Liver (tissue), 3 donors: Measurements from ENCODE around the gene PPP2R2C.

Source experiments
- CTCF ChIP-seq: fragments of 150-350 bp; IDR thresholded peaks from 2 replicates; pipeline ENCODE4 v1.5.1; 2017; ENCODE audit warnings: improper control_type of control experiment, low read depth, low read length; ENCODE audit not compliant: missing input control
- GABPA ChIP-seq, 2 donors: IDR thresholded peaks in 1 of 2; conservative IDR thresholded peaks in 1 of 2; 2 replicates each; pipeline ENCODE4 v1.6.1; 2016; ENCODE audit warnings: antibody characterized with exemption in 2 of 2, mild to moderate bottlenecking in 1 of 2, moderate library complexity in 1 of 2
- JUND ChIP-seq, 2 donors: IDR thresholded peaks; 2 replicates each; pipeline ENCODE4 v1.6.1; 2016; ENCODE audit warnings: antibody characterized with exemption in 2 of 2
- MAX ChIP-seq: IDR thresholded peaks from 2 replicates; pipeline ENCODE4 v1.6.1; 2016; ENCODE audit warnings: antibody characterized with exemption
- NR2F2 ChIP-seq: IDR thresholded peaks from 2 replicates; pipeline ENCODE4 v1.6.1; 2016; ENCODE audit warnings: antibody characterized with exemption
- REST ChIP-seq: IDR thresholded peaks from 2 replicates; pipeline ENCODE4 v1.6.1; 2016; ENCODE audit warnings: antibody characterized with exemption, mild to moderate bottlenecking
- RXRA ChIP-seq, 2 donors: IDR thresholded peaks; 2 replicates each; pipeline ENCODE4 v1.6.1; 2017 to 2018; ENCODE audit warnings: antibody characterized with exemption in 2 of 2, mild to moderate bottlenecking in 1 of 2
- SP1 ChIP-seq: IDR thresholded peaks from 2 replicates; pipeline ENCODE4 v1.6.1; 2018; ENCODE audit warnings: antibody characterized with exemption, mild to moderate bottlenecking
- YY1 ChIP-seq: IDR thresholded peaks from 2 replicates; pipeline ENCODE4 v1.6.1; 2016; ENCODE audit warnings: antibody characterized with exemption, mild to moderate bottlenecking
- donor health status: healthy.
- donor health status: healthy.

- TF ChIP-seq REST, result no peak
- no peak for TF ChIP-seq CTCF
- no peak for TF ChIP-seq SP1
- no peak for TF ChIP-seq NR2F2
- no peak for TF ChIP-seq RXRA (IDR thresholded peaks at IDR 0.05)
- no peak for TF ChIP-seq YY1
- TF ChIP-seq JUND (IDR thresholded peaks at IDR 0.05), result no peak
- TF ChIP-seq MAX, result no peak
- TF ChIP-seq GABPA (IDR thresholded peaks at IDR 0.05 in 1 of 2, conservative IDR thresholded peaks at IDR 0.05 in 1 of 2), result no peak
Observed at GRCh38 chr4:6419452-6420028, 52.9 kb downstream of the PPP2R2C start.
